Fibroblast of skin of left biceps (primary cell): ENCODE measurements around the gene NAMPT.
A peak's percentile ranks its signal among the peaks of the same experiment; 100 is the strongest.
"Not testable (repeated sequence)": the region's sequence is repeated elsewhere in the genome, so short reads cannot be mapped to it uniquely, and the experiment has no call there.

ENCODE experiments used
- DNase-seq, 2 experiments: peaks; one replicate each; pipeline ENCODE4 v3.0.0-alpha.2; 2013; ENCODE audit warnings: low read depth in 2 of 2

The NAMPT gene

DNA sequence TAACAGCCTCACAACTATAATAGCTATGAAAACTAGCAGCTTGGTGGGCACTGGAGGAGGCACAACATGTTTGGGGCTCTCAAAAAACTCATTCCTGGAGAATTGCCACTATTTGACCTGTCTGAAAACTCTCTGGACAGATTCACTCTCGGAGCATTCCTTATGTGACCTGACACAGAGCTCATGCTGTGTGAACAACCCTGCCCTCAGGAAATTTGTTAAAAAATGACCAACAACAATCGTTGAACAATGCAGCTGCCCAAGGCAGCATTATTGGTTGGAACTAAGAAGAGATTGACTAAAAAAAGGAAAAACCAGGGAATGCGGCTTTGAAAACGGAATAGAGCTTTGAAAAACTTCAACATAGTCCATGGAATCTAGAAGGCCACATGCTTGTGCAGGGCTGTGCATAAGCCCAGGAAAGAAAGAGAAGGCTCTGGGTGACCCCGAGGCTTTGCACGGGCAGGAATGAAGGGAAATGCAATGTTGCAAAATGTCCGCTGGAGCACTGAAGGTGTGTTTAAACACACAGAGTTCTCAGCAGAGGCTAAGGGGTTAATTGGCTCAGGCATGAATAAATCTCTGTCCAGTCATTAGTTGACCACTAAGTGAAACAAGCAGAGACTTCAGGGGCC, 52.8 kb downstream of the NAMPT start:
- DNase-seq: no peak

DNA sequence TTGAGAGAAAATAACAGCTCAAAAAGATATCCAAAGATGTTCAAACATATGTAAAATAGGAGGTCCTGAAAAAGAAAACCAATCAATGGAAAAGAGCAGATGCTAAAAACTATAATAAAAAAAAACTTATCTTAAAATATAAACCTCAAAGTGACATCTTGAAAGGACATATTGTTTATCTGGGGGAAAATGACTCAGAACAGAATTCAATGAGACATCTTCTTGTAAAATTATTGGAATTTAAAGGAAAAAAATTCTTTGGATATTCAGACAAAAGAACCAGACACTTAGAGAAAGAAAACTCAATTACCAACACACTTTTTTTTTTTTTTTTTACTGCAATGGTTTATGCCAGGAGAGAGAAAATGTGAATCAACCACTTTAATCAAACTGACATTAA, 58.9 kb downstream of the NAMPT start:
- DNase-seq: no peak

DNA sequence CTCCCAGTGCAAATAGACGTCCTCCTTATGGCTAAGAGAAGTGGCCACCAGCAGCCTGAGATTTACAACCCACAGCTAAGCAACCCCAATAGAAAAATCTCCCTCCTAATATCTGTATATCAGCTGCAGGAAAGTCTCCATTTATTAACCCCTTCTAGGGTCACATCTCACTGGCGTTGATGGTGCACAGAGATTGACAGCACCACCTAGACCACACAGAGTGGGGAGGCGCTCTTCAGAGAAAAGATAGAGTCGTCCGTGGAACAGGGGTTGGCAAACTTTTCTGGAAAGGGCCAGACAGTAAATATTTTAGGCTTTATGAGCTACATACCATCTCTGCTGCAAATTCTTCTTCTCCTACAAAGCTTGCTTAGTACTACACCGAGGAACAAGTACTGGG, 60.0 kb downstream of the NAMPT start:
- no peak for DNase-seq

DNA sequence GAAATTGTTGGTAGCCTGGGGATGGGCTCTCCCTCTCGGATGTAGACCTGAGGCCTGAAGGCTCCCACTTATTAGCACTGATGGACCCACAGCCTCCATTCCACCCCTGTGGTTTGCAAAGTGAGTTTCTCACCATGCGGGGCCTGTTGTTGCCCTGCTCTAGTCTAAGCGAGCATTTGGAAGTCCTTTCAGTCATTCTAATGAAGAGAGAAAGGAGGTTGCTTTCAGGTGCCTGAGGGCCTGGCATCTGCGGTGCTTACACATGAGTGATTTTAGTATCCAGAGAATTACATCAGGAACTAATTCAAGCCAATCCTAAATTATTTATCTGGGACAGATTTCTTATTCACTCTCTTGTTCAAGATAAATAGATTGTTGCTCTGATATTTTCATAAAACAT, 61.6 kb downstream of the NAMPT start:
- DNase-seq: no peak

DNA sequence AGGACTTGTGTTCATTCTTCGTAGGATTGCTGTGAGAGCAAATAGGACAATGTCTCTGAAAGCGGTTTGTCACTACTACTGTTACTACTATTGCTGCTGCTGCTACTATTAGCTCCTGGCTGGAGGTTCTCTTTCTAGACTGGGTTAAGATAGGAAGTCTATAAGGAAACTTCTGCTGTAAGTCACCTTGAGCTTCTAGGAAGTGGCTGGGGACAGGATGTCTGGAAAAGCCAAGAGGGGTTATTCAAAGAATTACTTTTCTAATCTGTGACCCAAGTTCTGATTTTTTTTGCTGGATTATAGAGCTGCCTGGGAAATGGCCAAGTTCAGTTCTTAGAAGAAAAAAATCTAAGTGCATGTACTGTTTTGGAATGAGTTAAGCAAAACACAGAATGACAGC, 62.2 kb downstream of the NAMPT start:
- no peak for DNase-seq

DNA sequence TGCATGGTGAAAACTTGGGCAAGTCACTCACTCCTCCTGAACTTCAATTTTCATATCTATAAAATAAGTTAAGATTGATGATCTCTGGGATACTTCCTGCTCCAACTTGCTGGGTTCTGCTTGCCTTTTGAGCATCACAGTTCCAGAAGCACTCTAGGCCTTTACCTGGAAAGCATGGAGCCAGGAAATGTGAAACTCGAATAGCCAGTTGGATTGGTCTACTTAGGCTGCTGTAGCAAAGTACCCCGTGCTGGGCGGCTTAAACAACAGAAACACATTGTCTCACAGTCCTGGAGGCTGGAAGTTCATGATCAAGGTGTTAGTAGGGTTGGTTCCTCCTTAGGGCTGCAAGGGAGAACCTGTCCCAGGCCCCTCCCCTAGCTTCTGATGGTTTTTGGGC, 64.5 kb downstream of the NAMPT start:
- DNase-seq: no peak

DNA sequence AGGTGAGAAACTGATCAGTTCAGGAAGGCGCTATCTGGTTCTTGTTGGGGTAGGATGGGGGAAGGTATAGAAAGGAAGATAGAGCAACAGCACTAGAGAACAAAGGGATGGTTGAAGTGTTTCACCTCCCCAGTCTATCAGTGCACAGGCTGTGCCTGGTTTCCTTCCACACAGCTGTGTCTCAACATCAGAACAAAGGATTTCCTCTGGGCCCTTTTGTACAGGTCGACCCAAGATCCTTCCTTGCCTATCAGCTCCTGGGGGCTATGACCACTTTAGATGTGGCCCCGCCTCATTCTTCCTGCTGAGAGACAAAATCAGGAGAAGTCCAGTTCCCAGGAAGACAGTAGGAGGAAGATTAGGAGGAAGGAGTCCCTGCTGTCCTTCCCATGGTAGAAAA, 65.6 kb downstream of the NAMPT start:
- no peak for DNase-seq

DNA sequence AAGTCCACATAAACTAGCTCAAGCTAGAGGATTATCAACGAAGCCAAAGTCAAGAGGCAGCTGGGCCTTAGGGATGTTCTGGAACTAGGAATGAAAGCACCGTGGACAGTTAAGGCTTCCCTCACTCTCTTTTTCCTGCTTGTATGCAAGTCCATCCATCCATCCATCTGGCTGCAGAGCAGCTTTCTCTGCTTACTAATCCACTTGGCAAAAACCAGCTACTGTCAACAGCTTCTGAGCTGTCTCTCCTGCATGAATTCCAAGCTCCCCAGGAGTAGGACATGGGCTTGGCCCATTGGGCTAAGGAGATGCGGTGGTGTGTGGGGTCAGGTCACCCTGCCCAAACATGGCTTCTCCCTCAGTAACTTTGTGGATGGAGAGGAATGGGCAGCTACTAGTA, 66.2 kb downstream of the NAMPT start:
- DNase-seq: no peak

DNA sequence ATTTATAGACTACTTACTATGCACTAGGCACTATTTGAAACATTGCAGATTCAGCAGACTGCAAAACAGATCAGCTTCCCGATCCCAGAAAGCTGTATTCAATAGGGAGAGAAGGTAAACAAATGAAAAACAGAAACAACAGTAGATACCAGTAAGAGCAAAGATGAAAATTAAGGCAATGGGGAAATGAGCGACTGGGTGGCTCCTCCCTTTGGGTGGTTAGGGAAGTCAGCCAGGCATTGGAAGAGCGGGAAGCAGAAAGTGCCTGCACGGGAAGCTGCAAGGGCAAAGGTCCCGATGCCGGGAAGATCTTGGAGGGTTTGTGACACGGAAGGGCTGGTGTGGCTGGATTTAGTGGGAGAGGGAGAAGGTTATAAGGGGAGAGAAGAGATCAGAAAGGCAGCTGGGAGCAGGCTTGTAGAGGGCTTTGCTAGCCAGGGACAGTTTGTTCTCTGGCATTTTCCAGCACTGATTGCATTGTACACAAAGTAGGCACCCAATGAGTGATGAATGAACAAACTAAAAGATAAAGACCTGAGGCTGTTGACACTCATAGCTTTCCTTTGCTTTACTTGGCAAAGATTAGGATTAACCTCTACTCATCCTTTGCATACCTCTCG, 67.8 kb downstream of the NAMPT start:
- no peak for DNase-seq

DNA sequence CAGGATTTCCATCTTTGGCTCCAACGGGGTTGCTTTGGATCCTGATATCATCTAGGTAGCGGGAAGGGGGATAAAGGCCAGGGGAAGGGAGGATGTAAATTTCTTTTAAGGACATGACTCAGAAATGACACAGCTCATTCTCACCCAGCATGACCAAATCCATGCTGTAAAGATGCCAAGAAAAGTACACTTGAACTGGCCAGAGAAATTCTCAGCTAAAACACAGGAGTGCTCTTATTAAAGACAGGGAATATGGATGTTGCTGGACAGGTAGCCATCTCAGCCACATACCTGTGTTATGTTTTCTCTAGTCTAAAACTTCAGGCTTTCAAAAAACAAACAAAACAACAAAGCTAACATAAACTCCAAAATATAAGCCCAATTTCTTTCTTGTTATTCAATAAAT, 68.3 kb downstream of the NAMPT start:
- DNase-seq: peak; percentile 78 to 81

DNA sequence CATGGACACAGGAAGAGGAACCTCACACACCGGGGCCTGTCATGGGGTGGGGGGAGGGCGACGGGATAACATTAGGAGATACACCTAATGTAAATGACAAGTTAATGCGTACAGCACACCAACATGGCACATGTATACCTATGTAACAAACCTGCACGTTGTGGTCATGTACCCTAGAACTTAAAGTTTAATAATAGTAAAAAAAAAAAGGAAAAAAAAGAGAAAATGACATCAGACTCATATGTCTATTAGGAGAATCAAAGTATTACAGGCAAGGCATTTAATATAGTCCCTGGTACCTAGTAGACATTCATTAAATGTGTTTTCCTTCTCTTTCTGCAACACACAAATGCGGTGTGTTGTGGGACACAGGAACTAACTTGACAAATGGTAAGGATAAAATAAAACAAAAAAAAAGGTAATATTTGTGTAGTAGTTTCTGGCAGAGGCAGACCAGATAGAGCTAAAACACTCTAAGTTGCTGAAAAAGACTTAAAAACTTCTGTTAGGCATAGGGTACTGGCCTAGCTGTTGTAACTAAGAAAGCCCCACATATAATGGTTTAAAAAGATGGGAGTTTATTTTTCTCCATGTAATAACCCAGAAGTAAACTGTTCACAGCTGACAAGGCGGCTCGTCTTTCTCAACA, 68.8 kb downstream of the NAMPT start:
- no peak for DNase-seq

DNA sequence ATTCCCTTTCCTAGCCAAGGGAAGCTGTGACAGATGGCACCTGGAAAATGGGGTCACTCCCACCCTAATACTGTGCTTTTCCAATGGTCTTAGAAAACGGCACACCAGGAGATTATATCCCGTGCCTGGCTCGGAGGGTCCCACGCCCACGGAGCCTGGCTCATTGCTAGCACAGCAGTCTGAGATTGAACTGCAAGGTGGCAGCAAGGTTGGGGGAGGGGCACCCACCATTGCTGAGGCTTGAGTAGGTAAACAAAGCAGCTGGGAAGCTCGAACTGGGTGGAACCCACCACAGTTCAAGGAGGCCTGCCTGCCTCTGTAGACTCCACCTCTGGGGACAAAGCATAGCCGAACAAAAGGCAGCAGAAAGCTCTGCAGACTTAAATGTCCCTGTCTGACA, 75.8 kb downstream of the NAMPT start:
- not testable (repeated sequence) for DNase-seq

DNA sequence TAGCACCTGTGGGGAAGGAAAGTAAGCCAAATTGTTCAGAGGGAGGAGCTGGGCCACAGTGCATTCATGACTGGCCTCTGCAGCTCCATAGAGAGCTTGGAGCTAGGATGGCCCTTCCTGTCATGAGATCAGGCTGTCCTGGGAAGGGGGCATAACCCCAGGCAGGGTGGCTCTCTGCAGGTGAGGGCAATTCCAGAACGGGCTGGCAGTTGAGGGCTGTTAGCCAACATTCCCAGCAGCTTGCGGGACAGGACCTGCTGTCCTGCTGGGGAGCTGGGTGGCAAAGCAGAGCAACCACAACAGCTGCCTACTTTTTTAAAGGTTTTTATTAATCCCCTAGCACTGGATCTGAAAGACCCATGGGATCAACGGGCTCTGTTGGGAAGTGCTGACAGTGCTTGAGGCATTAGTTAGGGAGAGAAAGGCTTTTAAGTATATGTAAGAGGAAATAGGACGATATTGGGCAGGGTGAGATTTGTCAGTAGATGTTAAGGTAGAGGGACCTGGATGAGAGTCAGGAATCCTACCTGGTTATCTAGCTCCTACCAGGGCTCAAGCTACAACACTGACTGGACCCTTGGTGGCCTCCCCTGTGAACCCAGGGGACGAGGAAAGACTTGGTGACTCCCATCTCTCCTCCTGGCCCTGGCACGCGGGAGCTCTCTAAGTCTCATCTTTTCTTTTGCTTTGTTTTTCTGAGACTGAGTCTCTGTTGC, 77.8 kb downstream of the NAMPT start:
- DNase-seq: no peak

DNA sequence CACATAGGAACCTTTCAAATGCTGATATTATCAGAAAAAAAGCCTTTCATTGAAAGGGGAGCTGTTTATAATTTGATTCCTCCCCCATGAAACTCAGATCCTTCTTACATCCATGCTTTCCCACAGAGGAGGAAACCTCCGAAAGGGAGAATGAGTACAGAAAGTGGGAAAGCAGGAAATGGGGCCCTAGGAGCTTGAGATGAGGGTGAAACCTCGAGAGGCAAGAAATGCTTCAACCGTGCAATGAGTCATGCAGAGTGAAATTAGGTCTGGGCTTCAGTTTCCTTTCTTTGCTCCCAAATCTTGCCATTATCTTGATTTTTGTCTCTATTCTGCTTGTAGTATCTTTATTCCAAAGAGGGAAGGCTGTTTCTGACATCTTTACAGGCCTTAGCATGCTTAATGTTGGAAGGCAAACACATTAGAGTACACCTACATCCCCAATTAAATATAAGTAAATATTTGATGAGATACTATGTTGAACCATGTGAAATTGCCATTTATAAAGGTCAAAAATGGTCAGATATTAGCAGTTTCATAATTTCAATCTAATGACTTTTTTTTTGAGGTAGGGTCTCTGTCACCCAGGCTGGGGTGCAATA, 79.1 kb downstream of the NAMPT start:
- DNase-seq: no peak

DNA sequence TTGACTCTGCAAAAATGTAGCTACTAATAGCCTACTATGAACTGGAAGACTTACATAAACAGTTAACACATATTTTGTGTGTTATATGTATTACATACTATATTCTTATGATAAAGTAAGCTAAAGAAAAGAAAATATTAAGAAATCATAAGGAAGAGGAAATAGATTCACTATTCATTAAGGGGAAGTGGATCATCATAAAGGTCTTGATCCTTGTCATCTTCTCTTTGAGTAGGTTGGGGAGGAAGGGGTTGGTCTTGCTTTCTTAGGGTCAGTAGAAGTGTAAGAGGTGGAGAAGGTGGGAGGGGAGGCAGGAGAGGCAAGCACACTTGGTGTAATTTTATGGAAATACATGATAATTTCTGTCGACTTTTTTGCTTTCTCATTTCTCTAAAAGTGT, 81.3 kb downstream of the NAMPT start:
- no peak for DNase-seq

DNA sequence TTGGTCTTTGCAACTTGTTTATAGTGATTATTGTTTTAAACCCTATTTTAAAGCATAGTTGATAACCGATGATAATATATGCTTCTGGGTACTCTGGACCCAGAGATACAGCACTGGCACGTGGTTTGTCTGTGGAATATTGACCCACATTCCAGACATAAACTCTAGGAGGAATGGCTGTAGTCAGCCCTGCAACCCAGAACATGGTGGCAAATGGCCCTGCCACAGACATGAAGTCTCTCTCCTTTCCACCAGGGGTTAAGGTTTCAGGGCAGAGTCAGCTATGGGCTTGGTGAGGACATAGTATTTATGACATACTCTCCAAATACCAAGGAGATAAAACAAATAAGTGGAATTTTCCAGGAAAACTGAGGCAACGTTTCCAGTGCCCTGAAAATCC, 83.6 kb downstream of the NAMPT start:
- no peak for DNase-seq

DNA sequence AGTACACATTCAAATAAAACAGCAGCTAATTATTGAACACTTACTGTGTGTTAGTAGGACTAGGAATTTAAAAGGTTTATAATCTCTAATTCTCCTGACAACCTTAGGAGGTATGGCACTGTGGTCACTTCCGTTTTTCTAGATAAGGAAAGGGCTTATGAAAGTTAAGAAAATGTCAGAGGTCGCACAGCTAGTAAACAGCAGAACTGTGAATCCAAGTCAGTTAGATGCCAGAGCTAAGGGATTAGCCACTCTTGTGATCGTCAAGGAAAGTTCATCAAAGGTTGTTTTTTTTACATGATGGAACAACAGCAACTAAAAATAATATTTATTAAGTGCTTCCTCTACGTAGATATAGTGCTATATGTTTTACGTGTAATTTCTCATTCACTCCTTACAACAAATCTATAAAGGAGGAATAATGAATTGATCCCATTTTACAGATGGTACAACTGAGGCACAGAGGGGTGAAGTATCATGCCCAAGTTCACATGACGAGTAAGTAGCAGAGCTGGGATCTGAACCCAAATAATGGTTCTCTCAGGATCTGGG, 84.9 kb downstream of the NAMPT start:
- DNase-seq: no peak

DNA sequence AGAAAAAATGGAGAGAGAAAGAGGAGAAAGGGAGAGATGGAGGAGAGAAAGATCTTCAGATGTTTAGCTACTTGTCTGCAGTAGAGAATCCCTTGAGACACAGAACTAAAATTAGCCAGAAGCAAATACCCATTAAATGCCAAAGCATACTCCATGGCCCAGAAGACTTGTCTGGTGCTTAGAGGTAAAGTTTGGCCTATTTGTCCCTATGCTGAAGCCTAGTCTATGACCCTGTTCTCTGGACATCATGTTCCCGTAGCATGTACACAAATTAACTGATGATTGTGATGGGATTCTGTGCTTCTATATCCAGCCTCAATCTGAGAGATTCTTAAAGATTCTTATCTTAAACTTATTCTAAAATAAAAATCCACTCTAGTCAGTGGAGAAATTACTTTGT, 85.8 kb downstream of the NAMPT start:
- no peak for DNase-seq
